MCF 10A (cell line): ENCODE measurements around the gene SHOC1. TPM values are rescaled to one million over a fixed set of nuclear protein-coding genes. Genes with fewer than 3 reads are reported as not detected.
"Not testable (repeated sequence)": the region's sequence is repeated elsewhere in the genome, so short reads cannot be mapped to it uniquely, and the experiment has no call there.

Source experiments
- BruUV-seq: library from RNA; stranded (reverse); fragments of 400-500 nt; replicated peaks from 2 replicates; lab custom pipeline; 2021; lab: Mats Ljungman, UMichigan
- CTCF ChIA-PET: fragments of 300-600 bp; sonication (Branson Sonifier 250); formaldehyde crosslinking; extraction: SDS; loops from one replicate; lab custom pipeline; 2021; ENCODE audit warnings: antibody characterized with exemption, inconsistent platforms; lab: Yijun Ruan, JAX
- POLR2A ChIA-PET: fragments of 300-600, 350-650 bp; sonication (Branson Sonifier 250); formaldehyde crosslinking; extraction: SDS; loops from one replicate; lab custom pipeline; 2020; ENCODE audit warnings: antibody characterized with exemption, inconsistent platforms; lab: Yijun Ruan, JAX
- DNase-seq: peaks from one replicate; pipeline ENCODE4 v3.0.0-alpha.2; 2018; ENCODE audit not compliant: unreplicated experiment
- H3K27ac Mint-ChIP-seq: one replicate; pipeline ENCODE4 v1.8.0; 2022; ENCODE audit warnings: mild to moderate bottlenecking, low read depth, mixed read lengths; ENCODE audit not compliant: unreplicated experiment
- H3K27me3 Mint-ChIP-seq: one replicate; pipeline ENCODE4 v1.8.0; 2022; ENCODE audit warnings: mixed read lengths; ENCODE audit not compliant: insufficient read depth, unreplicated experiment
- H3K36me3 Mint-ChIP-seq: one replicate; pipeline ENCODE4 v1.8.0; 2022; ENCODE audit warnings: mild to moderate bottlenecking, moderate library complexity, mixed read lengths; ENCODE audit not compliant: insufficient read depth, unreplicated experiment
- H3K4me1 Mint-ChIP-seq: one replicate; pipeline ENCODE4 v1.8.0; 2022; ENCODE audit warnings: mixed read lengths; ENCODE audit not compliant: insufficient read depth, unreplicated experiment
- H3K4me3 Mint-ChIP-seq: one replicate; pipeline ENCODE4 v1.8.0; 2022; ENCODE audit warnings: mild to moderate bottlenecking, moderate library complexity, mixed read lengths; ENCODE audit not compliant: unreplicated experiment
- H3K9me3 Mint-ChIP-seq: one replicate; pipeline ENCODE4 v1.8.0; 2022; ENCODE audit warnings: mixed read lengths; ENCODE audit not compliant: unreplicated experiment
- intact Hi-C: fragments of 100-400 bp; cut with micrococcal nuclease; formaldehyde crosslinking; loops from 2 replicates; pipeline ENCODE4 v1.14.1; 2022
- total RNA-seq: library from RNA; stranded (reverse); gene quantifications from 2 replicates; pipeline ENCODE4 v1.2.3, GENCODE V29; 2022
- TF ChIP-seq, protein P1 (sequence below): fragments of 200-600 bp; IDR thresholded peaks from one replicate; pipeline ENCODE4 v1.8.0; 2022; ENCODE audit warnings: antibody characterized with exemption, mild to moderate bottlenecking; ENCODE audit not compliant: unreplicated experiment

Gene SHOC1
- total RNA-seq, 1 experiment from 2014 or later, result 0.09 TPM

DNA sequence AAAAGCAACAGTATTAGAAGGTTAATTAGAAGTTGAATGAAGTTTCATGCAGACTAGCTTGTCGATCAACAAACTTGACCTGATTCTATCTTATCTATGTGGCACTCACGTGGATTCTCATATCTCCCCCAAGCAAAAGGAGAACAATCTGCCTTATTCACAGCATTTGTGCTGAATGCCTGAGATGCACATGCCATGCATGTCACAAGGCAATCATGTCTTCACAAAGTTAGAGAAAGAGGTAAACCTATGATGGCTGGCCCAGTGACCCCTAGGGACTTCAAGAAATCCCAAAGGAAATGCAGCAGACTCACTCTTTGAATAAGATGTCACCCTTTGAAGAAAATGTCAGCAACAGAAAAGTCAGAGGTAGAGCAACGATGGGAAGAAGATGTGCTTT is 17.6 kb upstream of the SHOC1 start:
- CTCF ChIA-PET, result no interaction called here
- TF ChIP-seq, protein P1, sequence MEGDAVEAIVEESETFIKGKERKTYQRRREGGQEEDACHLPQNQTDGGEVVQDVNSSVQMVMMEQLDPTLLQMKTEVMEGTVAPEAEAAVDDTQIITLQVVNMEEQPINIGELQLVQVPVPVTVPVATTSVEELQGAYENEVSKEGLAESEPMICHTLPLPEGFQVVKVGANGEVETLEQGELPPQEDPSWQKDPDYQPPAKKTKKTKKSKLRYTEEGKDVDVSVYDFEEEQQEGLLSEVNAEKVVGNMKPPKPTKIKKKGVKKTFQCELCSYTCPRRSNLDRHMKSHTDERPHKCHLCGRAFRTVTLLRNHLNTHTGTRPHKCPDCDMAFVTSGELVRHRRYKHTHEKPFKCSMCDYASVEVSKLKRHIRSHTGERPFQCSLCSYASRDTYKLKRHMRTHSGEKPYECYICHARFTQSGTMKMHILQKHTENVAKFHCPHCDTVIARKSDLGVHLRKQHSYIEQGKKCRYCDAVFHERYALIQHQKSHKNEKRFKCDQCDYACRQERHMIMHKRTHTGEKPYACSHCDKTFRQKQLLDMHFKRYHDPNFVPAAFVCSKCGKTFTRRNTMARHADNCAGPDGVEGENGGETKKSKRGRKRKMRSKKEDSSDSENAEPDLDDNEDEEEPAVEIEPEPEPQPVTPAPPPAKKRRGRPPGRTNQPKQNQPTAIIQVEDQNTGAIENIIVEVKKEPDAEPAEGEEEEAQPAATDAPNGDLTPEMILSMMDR, result no peak
- BruUV-seq, result no TSS peak
- no peaks in the 10 kb centered on the region for H3K27me3 Mint-ChIP-seq
- no peak overlapping the region for H3K4me3 Mint-ChIP-seq
- intact Hi-C loops, result no loop called here
- peaks cover 2% of the 10 kb centered on the region for H3K4me1 Mint-ChIP-seq
- H3K27ac Mint-ChIP-seq, result no peak overlapping the region
- no peak for DNase-seq
- no peaks in the 10 kb centered on the region for H3K36me3 Mint-ChIP-seq
- no peaks in the 10 kb centered on the region for H3K9me3 Mint-ChIP-seq
- POLR2A ChIA-PET, result interaction anchor here (0.6 to 1.0 kb wide), 2 partner anchors 8 to 71 kb away, joined by 3 read pairs; no protein-coding TSS in a partner anchor

DNA sequence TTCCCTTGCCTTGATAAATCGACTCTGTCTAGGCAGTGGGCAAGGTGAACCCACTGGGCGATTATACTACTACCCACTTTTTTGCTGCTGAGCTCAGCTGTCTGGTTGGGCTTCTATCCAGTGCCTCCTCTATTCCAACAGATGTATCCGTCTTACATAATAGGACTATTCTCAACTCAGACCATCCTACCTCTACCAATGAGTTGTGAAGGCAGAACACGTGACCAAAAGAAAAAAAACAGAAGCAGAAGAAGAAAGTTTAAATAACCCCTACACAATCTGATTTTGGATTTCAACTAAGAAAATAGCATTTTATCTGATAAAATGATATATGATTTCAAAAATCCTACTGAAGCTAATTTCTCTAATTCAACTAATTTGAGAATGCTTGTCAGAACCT is 16.2 kb upstream of the SHOC1 start:
- H3K27me3 Mint-ChIP-seq, result no peaks in the 10 kb centered on the region
- BruUV-seq, result no TSS peak
- DNase-seq, result no peak
- ChIA-PET POLR2A (interaction anchor here (0.7 kb wide), 1 partner anchor 81 kb away, joined by 3 read pairs; no protein-coding TSS in a partner anchor), CTCF (no interaction called here)
- peaks cover 14% of the 10 kb centered on the region for H3K4me1 Mint-ChIP-seq
- TF ChIP-seq, protein P1, result no peak
- H3K9me3 Mint-ChIP-seq, result no peaks in the 10 kb centered on the region
- intact Hi-C loops, result no loop called here
- H3K36me3 Mint-ChIP-seq, result no peaks in the 10 kb centered on the region
- H3K4me3 Mint-ChIP-seq, result no peak overlapping the region
- H3K27ac Mint-ChIP-seq, result no peak overlapping the region

DNA sequence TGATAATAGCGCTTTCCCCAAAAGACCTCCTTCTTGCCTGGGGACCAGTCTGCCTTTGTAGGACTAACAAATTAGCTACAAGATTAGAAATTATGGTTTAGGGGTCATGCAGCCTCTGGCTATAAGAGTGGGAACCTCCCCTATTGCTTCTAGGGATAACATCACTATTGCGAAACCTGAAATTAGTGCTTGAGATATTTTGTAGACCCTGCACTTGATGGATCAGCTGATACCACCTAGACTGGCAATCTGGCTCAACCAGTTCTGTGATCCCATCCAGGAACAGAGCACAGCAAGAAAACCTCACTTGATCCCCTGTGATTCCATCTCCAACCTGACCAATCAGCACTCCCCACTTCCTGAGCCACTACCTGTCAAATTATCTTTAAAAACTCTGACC is 15.7 kb upstream of the SHOC1 start:
- H3K9me3 Mint-ChIP-seq, H3K27me3 Mint-ChIP-seq, BruUV-seq, DNase-seq, H3K36me3 Mint-ChIP-seq, H3K27ac Mint-ChIP-seq, H3K4me3 Mint-ChIP-seq, intact Hi-C loops: not testable (repeated sequence)
- peaks cover 16% of the 10 kb centered on the region for H3K4me1 Mint-ChIP-seq
- ChIA-PET CTCF (interaction anchor here (1.1 kb wide), 1 partner anchor 20 kb away, joined by 4 read pairs; no protein-coding TSS in a partner anchor), POLR2A (interaction anchor here (0.7 to 0.8 kb wide), 2 partner anchors 30 to 82 kb away, joined by 3 to 4 read pairs; no protein-coding TSS in a partner anchor)

DNA sequence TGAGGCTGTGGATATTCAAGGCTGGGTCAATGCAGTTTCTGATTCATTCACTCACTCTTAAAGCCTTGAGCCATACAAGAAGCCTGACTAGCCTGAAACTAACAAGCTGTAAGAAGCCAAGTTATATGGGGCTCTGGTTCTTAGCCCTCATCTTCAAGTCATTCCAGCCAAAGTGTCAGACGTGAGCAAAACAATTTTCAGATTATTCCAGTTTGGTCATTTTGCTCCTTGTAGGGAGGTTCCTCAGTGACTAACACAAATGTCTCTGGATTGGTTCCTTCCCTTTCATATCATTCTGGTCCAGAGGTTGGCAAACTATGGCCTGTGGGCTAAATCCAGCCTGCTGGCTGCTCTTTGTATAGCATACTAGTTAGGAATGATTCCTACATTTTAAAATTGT is 12.5 kb upstream of the SHOC1 start:
- TF ChIP-seq, protein P1, result no peak
- Mint-ChIP-seq H3K27me3 (no peaks in the 10 kb centered on the region), H3K4me1 (peaks cover 22% of the 10 kb centered on the region), H3K9me3 (no peaks in the 10 kb centered on the region), H3K36me3 (peaks cover 6% of the 10 kb centered on the region), H3K27ac (peak overlapping the region; percentile 99), H3K4me3 (no peak overlapping the region)
- BruUV-seq, result no TSS peak
- ChIA-PET POLR2A (interaction anchor here (1.6 kb wide), 1 partner anchor 8 kb away, joined by 3 read pairs; no protein-coding TSS in a partner anchor), CTCF (no interaction called here)
- intact Hi-C loops, result no loop called here
- DNase-seq, result no peak
